Measurements from ENCODE around the gene PEX14. TPM values are rescaled to one million over a fixed set of nuclear protein-coding genes. Genes with fewer than 3 reads are reported as not detected.

The PEX14 gene
- total RNA-seq, 1 experiment from 2014 or later = 36.0 TPM

DNA sequence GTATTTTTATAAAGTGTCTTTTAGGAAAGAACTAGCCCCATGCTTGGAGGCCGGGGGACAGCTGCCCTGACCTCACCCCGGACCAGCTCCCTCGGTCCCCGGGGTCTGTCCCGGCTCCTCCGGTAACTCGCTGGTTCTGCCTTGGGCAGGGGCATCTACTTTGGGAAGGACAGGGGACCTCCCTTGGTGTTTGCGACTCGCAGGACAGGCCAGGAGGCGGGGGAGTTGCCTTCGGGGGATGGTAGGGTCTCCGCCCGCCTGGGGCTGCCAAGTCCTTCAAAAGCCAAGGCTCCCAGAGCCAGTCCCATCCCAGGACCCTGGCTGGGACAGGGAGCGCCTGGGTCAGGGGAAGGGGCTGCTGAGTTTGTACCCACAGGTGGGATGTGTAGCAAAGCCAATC is 157.9 kb downstream of the PEX14 start:
- intact Hi-C loops (cut with micrococcal nuclease; ENCODE audit: unreplicated experiment) (no loop called here), in situ Hi-C loops (cut with HindIII; ENCODE audit: low pct_unique_long_range_greater_than_20kb, low sequenced_read_pairs) (no loop called here)
- H3K27ac ChIP-seq (ENCODE audit: low read length) = no peak overlapping the region
- TF ChIP-seq POLR2AphosphoS5 (IDR thresholded peaks at IDR 0.05; ENCODE audit: low read depth, low read length) (no peak), TCF7L2 (IDR thresholded peaks at IDR 0.05; ENCODE audit: low read depth, low read length) (no peak), CTCF (IDR thresholded peaks at IDR 0.05) (no peak), SIN3A (IDR thresholded peaks at IDR 0.05; ENCODE audit: borderline replicate concordance, insufficient read depth, low read depth, low read length) (no peak), REST (IDR thresholded peaks at IDR 0.05; ENCODE audit: insufficient read depth in 1 of 2, low read depth in 2 of 2, low read length in 1 of 2) (no peak)
- H3K9me3 ChIP-seq (ENCODE audit: control insufficient read depth, insufficient read depth, low read depth, low read length) = no peaks in the 10 kb centered on the region
- ChIA-PET CTCF (interaction anchor here (0.7 kb wide), 1 partner anchor 14 kb away, joined by 3 read pairs; no protein-coding TSS in a partner anchor), POLR2A (no interaction called here)
- H3K4me3 ChIP-seq (ENCODE audit: low read depth in 2 of 2, low read length in 2 of 2) = no peak overlapping the region
- BruUV-seq (replicated peaks) = no TSS peak
- no peaks in the 10 kb centered on the region for H3K27me3 ChIP-seq (ENCODE audit: control insufficient read depth, insufficient read depth, low read length)
- no peaks in the 10 kb centered on the region for H3K36me3 ChIP-seq (ENCODE audit: control insufficient read depth, insufficient read depth, low read length)
- ATAC-seq = no peak
- DNase-seq (ENCODE audit: low read depth, low spot score) = no peak
- H3K4me1 ChIP-seq (ENCODE audit: control insufficient read depth, insufficient read depth, low read length) = peaks cover 8% of the 10 kb centered on the region

DNA sequence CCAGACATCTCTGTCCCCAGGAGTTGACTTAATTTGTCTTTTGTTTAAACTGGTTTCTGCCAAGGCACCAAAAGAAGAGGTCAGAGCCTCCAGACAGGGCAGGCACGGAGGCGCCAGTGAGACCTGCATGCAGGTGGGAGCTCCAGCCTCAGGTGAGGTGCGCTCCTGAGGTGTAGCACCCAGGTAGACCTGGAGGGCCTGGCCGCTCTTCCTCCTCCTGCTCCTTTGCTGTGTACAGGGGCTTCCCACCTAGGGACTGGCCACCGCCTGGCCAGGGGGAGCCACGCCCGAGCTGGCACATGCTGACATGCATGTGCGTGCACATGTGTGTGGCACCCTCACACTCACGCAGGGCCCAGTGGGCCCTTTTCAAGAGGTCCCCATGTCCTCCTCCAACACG is 158.7 kb downstream of the PEX14 start:
- Histone ChIP-seq H3K9me3 (ENCODE audit: control insufficient read depth, insufficient read depth, low read depth, low read length) (no peaks in the 10 kb centered on the region), H3K27ac (ENCODE audit: low read length) (no peak overlapping the region), H3K4me3 (ENCODE audit: low read depth in 2 of 2, low read length in 2 of 2) (no peak overlapping the region), H3K36me3 (ENCODE audit: control insufficient read depth, insufficient read depth, low read length) (no peaks in the 10 kb centered on the region), H3K4me1 (ENCODE audit: control insufficient read depth, insufficient read depth, low read length) (peaks cover 8% of the 10 kb centered on the region), H3K27me3 (ENCODE audit: control insufficient read depth, insufficient read depth, low read length) (no peaks in the 10 kb centered on the region)
- in situ Hi-C loops (cut with HindIII; ENCODE audit: low pct_unique_long_range_greater_than_20kb, low sequenced_read_pairs) (no loop called here), intact Hi-C loops (cut with micrococcal nuclease; ENCODE audit: unreplicated experiment) (no loop called here)
- no peak for ATAC-seq
- ChIA-PET CTCF (no interaction called here), POLR2A (no interaction called here)
- no peak for TF ChIP-seq POLR2AphosphoS5 (IDR thresholded peaks at IDR 0.05; ENCODE audit: low read depth, low read length)
- no peak for TF ChIP-seq SIN3A (IDR thresholded peaks at IDR 0.05; ENCODE audit: borderline replicate concordance, insufficient read depth, low read depth, low read length)
- no peak for TF ChIP-seq REST (IDR thresholded peaks at IDR 0.05; ENCODE audit: insufficient read depth in 1 of 2, low read depth in 2 of 2, low read length in 1 of 2)
- TF ChIP-seq CTCF (IDR thresholded peaks at IDR 0.05) = no peak
- TF ChIP-seq TCF7L2 (IDR thresholded peaks at IDR 0.05; ENCODE audit: low read depth, low read length) = no peak
- no peak for DNase-seq (ENCODE audit: low read depth, low spot score)
- BruUV-seq (replicated peaks) = no TSS peak

Measured in Panc1 (cell line).